Neuronal stem cell (in vitro differentiated cells): ENCODE measurements around the gene NHEJ1.

Experiments
- DNase-seq: peaks from one replicate; pipeline ENCODE4 v3.0.0-alpha.2; 2013; ENCODE audit warnings: low spot score
- H2AFZ ChIP-seq: one replicate; pipeline ENCODE4 v1.6.1; 2013; ENCODE audit warnings: mild to moderate bottlenecking, low read length, inconsistent platforms
- H2AK5ac ChIP-seq: 2 replicates; pipeline ENCODE4 v1.6.1; 2013; ENCODE audit warnings: low read depth, mild to moderate bottlenecking, inconsistent platforms, low read length, moderate library complexity, mixed read lengths
- H2BK120ac ChIP-seq: 2 replicates; pipeline ENCODE4 v1.6.1; 2013; ENCODE audit warnings: low read depth, mild to moderate bottlenecking, inconsistent platforms, low read length, moderate library complexity, mixed read lengths
- H2BK12ac ChIP-seq: one replicate; pipeline ENCODE4 v1.6.1; 2013; ENCODE audit warnings: low read length, inconsistent platforms
- H2BK15ac ChIP-seq: 2 replicates; pipeline ENCODE4 v1.6.1; 2013; ENCODE audit warnings: mild to moderate bottlenecking, low read length, inconsistent platforms, mixed read lengths
- H2BK5ac ChIP-seq: one replicate; pipeline ENCODE4 v1.6.1; 2013; ENCODE audit warnings: inconsistent platforms, mild to moderate bottlenecking, low read length, moderate library complexity
- H3K14ac ChIP-seq: one replicate; pipeline ENCODE4 v1.6.1; 2013; ENCODE audit warnings: low read length, inconsistent platforms
- H3K18ac ChIP-seq: 2 replicates; pipeline ENCODE4 v1.6.1; 2013; ENCODE audit warnings: low read length, inconsistent platforms
- H3K23ac ChIP-seq: 2 replicates; pipeline ENCODE4 v1.6.1; 2013; ENCODE audit warnings: low read depth, mild to moderate bottlenecking, mixed read lengths, low read length, inconsistent platforms; ENCODE audit not compliant: poor library complexity
- H3K27ac ChIP-seq: replicated peaks from 3 replicates; pipeline ENCODE4 v1.5.1; 2013; ENCODE audit warnings: low read length, inconsistent platforms
- H3K27me3 ChIP-seq, 3 experiments: 2 replicates each; pipeline ENCODE4 v1.6.1; 2013; ENCODE audit warnings: low read length in 3 of 3, mild to moderate bottlenecking in 2 of 3, inconsistent platforms in 1 of 3, low read depth in 1 of 3, mixed read lengths in 1 of 3, moderate library complexity in 1 of 3; ENCODE audit not compliant: control insufficient read depth in 3 of 3, insufficient read depth in 3 of 3
- H3K36me3 ChIP-seq, 2 donors: replicated peaks in 1 of 2; 2 replicates each; pipeline ENCODE4 v1.6.1; 2013; ENCODE audit warnings: low read length in 2 of 2; ENCODE audit not compliant: control insufficient read depth in 2 of 2, insufficient read depth in 2 of 2
- H3K4ac ChIP-seq: 2 replicates; pipeline ENCODE4 v1.6.1; 2013; ENCODE audit warnings: inconsistent platforms, mild to moderate bottlenecking, low read length, moderate library complexity
- H3K4me1 ChIP-seq, 2 donors: 1 replicate in 1 of 2; 2 replicates in 1 of 2; pipeline ENCODE4 v1.6.1; 2013; ENCODE audit warnings: low read length in 2 of 2, low read depth in 1 of 2; ENCODE audit not compliant: control insufficient read depth in 2 of 2, insufficient read depth in 1 of 2
- H3K4me2 ChIP-seq: one replicate; pipeline ENCODE4 v1.6.1; 2013; ENCODE audit warnings: mild to moderate bottlenecking, low read length, inconsistent platforms; ENCODE audit not compliant: insufficient read depth, poor library complexity, severe bottlenecking
- H3K4me3 ChIP-seq, 2 donors: 2 replicates each; pipeline ENCODE4 v1.5.1; 2013; ENCODE audit warnings: low read length in 2 of 2, mild to moderate bottlenecking in 2 of 2, inconsistent platforms in 1 of 2, moderate library complexity in 1 of 2
- H3K79me1 ChIP-seq: one replicate; pipeline ENCODE4 v1.6.1; 2013; ENCODE audit warnings: low read depth, mild to moderate bottlenecking, inconsistent platforms, low read length, moderate library complexity
- H3K9ac ChIP-seq: one replicate; pipeline ENCODE4 v1.6.1; 2013; ENCODE audit warnings: mild to moderate bottlenecking, low read depth, low read length, inconsistent platforms; ENCODE audit not compliant: poor library complexity
- H3K9me3 ChIP-seq, 2 donors: replicated peaks in 1 of 2; 2 replicates each; pipeline versions ENCODE3 to v1.6.1; 2013; ENCODE audit warnings: low read length in 2 of 2, mild to moderate bottlenecking in 2 of 2, inconsistent platforms in 1 of 2, low read depth in 1 of 2, mixed read lengths in 1 of 2, moderate library complexity in 1 of 2; ENCODE audit not compliant: control insufficient read depth in 2 of 2, insufficient read depth in 1 of 2
- H4K8ac ChIP-seq: one replicate; pipeline ENCODE4 v1.6.1; 2013; ENCODE audit warnings: low read depth, mild to moderate bottlenecking, inconsistent platforms, low read length, moderate library complexity
- H4K91ac ChIP-seq: one replicate; pipeline ENCODE4 v1.6.1; 2013; ENCODE audit warnings: low read length, low read depth, mild to moderate bottlenecking, inconsistent platforms; ENCODE audit not compliant: poor library complexity
- WGBS, 2 donors: extraction: QIAGEN DNeasy Blood & Tissue Kit; methylation state at CpG; one replicate each; pipeline ENCODE4 v1.1.7; 2013; ENCODE audit warnings: missing lambda C conversion rate in 2 of 2, mixed read lengths in 1 of 2; ENCODE audit not compliant: insufficient read length in 2 of 2, insufficient replicate concordance in 1 of 2; ENCODE audit errors: extremely low coverage in 2 of 2; 5-methylcytosine and 5-hydroxymethylcytosine counted together

NHEJ1 gene

GRCh38 chr2:219207134-219207883 lies 46.7 kb upstream of the NHEJ1 start:
- no peak for DNase-seq
- no peak overlapping the region for H2BK15ac ChIP-seq
- H2BK120ac ChIP-seq: no peak overlapping the region
- peaks cover 0 to 2% of the 10 kb centered on the region in 2 donors for H3K9me3 ChIP-seq
- WGBS, 2 donors: no CpG with 5 or more reads among the region's 22 CpGs
- peak overlapping the region; percentile 45 for H3K9ac ChIP-seq
- H3K79me1 ChIP-seq: no peaks in the 10 kb centered on the region
- H2BK5ac ChIP-seq: no peak overlapping the region
- no peaks in the 10 kb centered on the region for H3K27me3 ChIP-seq
- no peak overlapping the region for H3K4ac ChIP-seq
- H3K14ac ChIP-seq: no peak overlapping the region
- H2BK12ac ChIP-seq: no peak overlapping the region
- no peak overlapping the region for H3K23ac ChIP-seq
- H3K4me2 ChIP-seq: peak overlapping the region; percentile 51
- peak overlapping the region; percentile 33 for H3K18ac ChIP-seq
- H3K36me3 ChIP-seq: peaks cover 30 to 41% of the 10 kb centered on the region in 2 donors
- H3K4me3 ChIP-seq: peak overlapping the region; percentile 54 to 82
- peak overlapping the region; percentile 96 for H2AFZ ChIP-seq
- H2AK5ac ChIP-seq: no peak overlapping the region
- H4K8ac ChIP-seq: no peak overlapping the region
- H3K4me1 ChIP-seq: peaks cover 7 to 8% of the 10 kb centered on the region in 2 donors
- no peak overlapping the region for H4K91ac ChIP-seq
- peak overlapping the region; percentile 93 for H3K27ac ChIP-seq

GRCh38 chr2:219206328-219207133 lies 45.9 kb upstream of the NHEJ1 start, which contains the start of gene ZFAND2B:
Gene ZFAND2B (plus strand): TSS chr2:219206782. CDS start chr2:219206988, 206 bp downstream.
- Histone ChIP-seq H3K36me3 (peaks cover 26 to 36% of the 10 kb centered on the region in 2 donors), H3K9me3 (peaks cover 0 to 2% of the 10 kb centered on the region in 2 donors), H3K14ac (no peak within 1 kb of the TSS), H2BK120ac (no peak within 1 kb of the TSS), H3K4ac (no peak within 1 kb of the TSS), H3K4me3 (peak within 1 kb of the TSS; percentile 54 to 88), H3K23ac (no peak within 1 kb of the TSS), H4K91ac (no peak within 1 kb of the TSS), H3K4me1 (peaks cover 7 to 8% of the 10 kb centered on the region in 2 donors), H3K4me2 (peak within 1 kb of the TSS; percentile 57), H2BK5ac (no peak within 1 kb of the TSS), H2BK12ac (no peak within 1 kb of the TSS), H3K79me1 (no peaks in the 10 kb centered on the region), H4K8ac (no peak within 1 kb of the TSS), H3K18ac (peak within 1 kb of the TSS; percentile 98), H2AFZ (peak within 1 kb of the TSS; percentile 96), H3K9ac (peak within 1 kb of the TSS; percentile 85), H3K27ac (peak within 1 kb of the TSS; percentile 93), H3K27me3 (no peaks in the 10 kb centered on the region), H2AK5ac (no peak within 1 kb of the TSS), H2BK15ac (no peak within 1 kb of the TSS)
- DNase-seq: peak; percentile 95
- no CpG with 5 or more reads among the region's 76 CpGs for WGBS, 2 donors

- no peak for DNase-seq
- no peak overlapping the region for H3K14ac ChIP-seq
- no peak overlapping the region for H3K27ac ChIP-seq
- H3K36me3 ChIP-seq: peaks cover 23 to 31% of the 10 kb centered on the region in 2 donors
- peaks cover 0 to 2% of the 10 kb centered on the region in 2 donors for H3K9me3 ChIP-seq
- H3K18ac ChIP-seq: no peak overlapping the region
- no peak overlapping the region for H2BK5ac ChIP-seq
- peak overlapping the region; percentile 57 for H3K4me2 ChIP-seq
- WGBS, 2 donors: no CpG with 5 or more reads among the region's 7 CpGs
- no peak overlapping the region for H2BK120ac ChIP-seq
- no peaks in the 10 kb centered on the region for H3K79me1 ChIP-seq
- H4K91ac ChIP-seq: no peak overlapping the region
- no peak overlapping the region for H2BK12ac ChIP-seq
- H2AK5ac ChIP-seq: no peak overlapping the region
- H3K4me1 ChIP-seq: peaks cover 7 to 8% of the 10 kb centered on the region in 2 donors
- peak overlapping the region; percentile 96 for H2AFZ ChIP-seq
- peak overlapping the region; percentile 54 to 88 for H3K4me3 ChIP-seq
- H3K27me3 ChIP-seq: no peaks in the 10 kb centered on the region
- no peak overlapping the region for H2BK15ac ChIP-seq
- H4K8ac ChIP-seq: no peak overlapping the region
- H3K23ac ChIP-seq: no peak overlapping the region
- H3K9ac ChIP-seq: no peak overlapping the region
- no peak overlapping the region for H3K4ac ChIP-seq
Measured at GRCh38 chr2:219205981-219206327, 45.3 kb upstream of the NHEJ1 start.

- no peak overlapping the region for H2BK5ac ChIP-seq
- no peak overlapping the region for H3K23ac ChIP-seq
- H3K4me2 ChIP-seq: no peak overlapping the region
- peaks cover 7 to 8% of the 10 kb centered on the region in 2 donors for H3K4me1 ChIP-seq
- H4K8ac ChIP-seq: no peak overlapping the region
- H2BK120ac ChIP-seq: no peak overlapping the region
- peaks cover 0 to 2% of the 10 kb centered on the region in 2 donors for H3K9me3 ChIP-seq
- H3K18ac ChIP-seq: no peak overlapping the region
- H2AK5ac ChIP-seq: no peak overlapping the region
- H2AFZ ChIP-seq: no peak overlapping the region
- no peak overlapping the region for H3K9ac ChIP-seq
- H3K14ac ChIP-seq: no peak overlapping the region
- no peak for DNase-seq
- H4K91ac ChIP-seq: no peak overlapping the region
- no peak overlapping the region for H3K4ac ChIP-seq
- H3K36me3 ChIP-seq: peaks cover 17 to 23% of the 10 kb centered on the region in 2 donors
- no peak overlapping the region for H3K4me3 ChIP-seq
- H3K27ac ChIP-seq: no peak overlapping the region
- H2BK15ac ChIP-seq: no peak overlapping the region
- no peaks in the 10 kb centered on the region for H3K27me3 ChIP-seq
- H2BK12ac ChIP-seq: no peak overlapping the region
- H3K79me1 ChIP-seq: no peaks in the 10 kb centered on the region
- WGBS, 2 donors: no CpG with 5 or more reads among the region's 5 CpGs
Measured at GRCh38 chr2:219205165-219205538, 44.5 kb upstream of the NHEJ1 start.
